Fibroblast of lung (primary cell): Measurements from ENCODE around the gene ZNF225.

ENCODE experiments used
- CTCF ChIP-seq, 2 donors: IDR thresholded peaks in 1 of 2; conservative IDR thresholded peaks in 1 of 2; 1 replicate in 1 of 2; 2 replicates in 1 of 2; pipeline ENCODE4 v1.5.1; 2011 to 2012; ENCODE audit warnings: low read length in 2 of 2, control low read depth in 1 of 2, inconsistent platforms in 1 of 2, low read depth in 1 of 2, mild to moderate bottlenecking in 1 of 2
- EZH2 ChIP-seq: IDR thresholded peaks from 2 replicates; pipeline ENCODE4 v1.5.1; 2012; ENCODE audit warnings: low read length, control low read depth, mild to moderate bottlenecking; ENCODE audit errors: missing control alignments

GRCh38 chr19:44182145-44182544 lies 68.9 kb downstream of the ZNF225 start:
- TF ChIP-seq CTCF (conservative IDR thresholded peaks at IDR 0.05 in 1 of 2, IDR thresholded peaks at IDR 0.05 in 1 of 2; ENCODE audit: low read depth in 1 of 2, low read length in 2 of 2) (no peak), EZH2 (no peak)
